HUDEP-2 (cell line): ENCODE data around the gene SDC1.

Source experiments
- DNase-seq, 76 experiments: peaks; one replicate each; lab custom pipeline; 2025; ENCODE audit not compliant: unreplicated experiment in 76 of 76; lab: John Stamatoyannopoulos, UW

Gene SDC1

DNA sequence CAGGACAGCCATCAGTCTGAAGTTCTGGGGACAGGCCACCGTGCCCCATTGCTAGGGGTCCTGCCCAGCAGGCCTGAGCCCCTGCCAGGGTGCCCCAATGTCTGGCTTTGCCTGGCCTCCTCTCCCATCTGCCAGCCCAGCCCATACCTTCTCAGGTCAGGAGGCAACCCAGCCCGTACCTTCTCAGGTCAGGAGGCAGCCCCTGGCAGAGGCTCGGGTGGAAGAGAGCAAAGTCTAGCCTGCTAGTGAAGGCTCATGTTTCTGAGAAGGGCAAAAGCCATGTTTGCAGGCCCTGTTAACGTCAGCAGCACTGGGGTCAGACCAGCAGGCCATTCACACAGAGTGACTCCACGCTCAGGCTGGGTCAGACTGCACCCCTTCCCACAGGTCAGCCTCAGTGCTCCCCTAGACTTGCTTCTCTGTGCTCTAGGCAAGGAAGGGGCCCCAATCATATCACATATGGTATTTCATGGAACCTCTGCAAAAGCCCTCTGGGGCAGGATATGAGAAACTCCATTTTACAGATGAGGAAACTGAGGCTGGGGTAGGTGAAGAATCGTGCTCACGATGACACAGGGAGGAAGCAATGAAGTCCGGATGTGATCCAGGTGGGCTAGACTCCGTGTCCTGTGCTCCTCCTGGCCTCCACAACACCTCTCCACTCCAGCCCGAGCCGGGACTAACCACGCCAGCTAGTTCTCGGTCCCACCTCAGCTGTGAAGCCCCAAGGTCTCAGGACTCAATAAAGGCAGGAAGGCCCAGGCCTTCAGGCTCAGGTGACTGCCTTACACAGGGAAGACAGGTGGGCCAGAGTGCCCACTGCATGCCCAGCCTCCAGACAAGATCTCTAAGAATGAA lies 9.5 kb downstream of the SDC1 start:
- DNase-seq = no peak

DNA sequence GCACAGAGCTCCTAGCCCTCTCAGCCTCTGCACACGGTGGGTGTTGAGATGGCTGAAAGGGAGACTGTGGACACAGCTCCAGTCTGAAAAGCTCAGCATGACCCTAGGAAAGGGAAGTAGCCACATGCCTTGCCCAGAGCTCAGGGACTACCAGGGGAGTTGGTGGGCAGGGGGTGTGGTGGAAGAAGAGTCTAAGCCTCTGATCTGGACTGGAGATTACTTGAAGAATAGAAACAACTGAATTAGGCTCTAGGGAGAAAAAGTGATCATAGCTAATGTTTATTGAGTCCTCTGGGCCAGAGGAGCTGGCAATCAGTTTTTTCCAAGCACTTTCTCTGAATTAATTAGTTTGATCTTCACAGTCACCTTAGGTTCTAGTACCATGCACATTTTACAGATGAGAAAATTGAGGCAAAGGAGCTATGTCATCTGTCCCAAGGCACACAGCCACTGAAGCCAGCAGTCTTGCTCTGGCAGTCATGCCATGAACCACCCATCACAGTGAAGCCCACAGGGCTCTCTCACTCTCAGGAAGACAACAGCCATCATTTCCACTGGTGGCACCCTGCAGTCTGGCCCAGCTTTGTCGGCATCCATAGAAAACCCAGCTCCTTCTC lies 10.3 kb downstream of the SDC1 start:
- no peak for DNase-seq

DNA sequence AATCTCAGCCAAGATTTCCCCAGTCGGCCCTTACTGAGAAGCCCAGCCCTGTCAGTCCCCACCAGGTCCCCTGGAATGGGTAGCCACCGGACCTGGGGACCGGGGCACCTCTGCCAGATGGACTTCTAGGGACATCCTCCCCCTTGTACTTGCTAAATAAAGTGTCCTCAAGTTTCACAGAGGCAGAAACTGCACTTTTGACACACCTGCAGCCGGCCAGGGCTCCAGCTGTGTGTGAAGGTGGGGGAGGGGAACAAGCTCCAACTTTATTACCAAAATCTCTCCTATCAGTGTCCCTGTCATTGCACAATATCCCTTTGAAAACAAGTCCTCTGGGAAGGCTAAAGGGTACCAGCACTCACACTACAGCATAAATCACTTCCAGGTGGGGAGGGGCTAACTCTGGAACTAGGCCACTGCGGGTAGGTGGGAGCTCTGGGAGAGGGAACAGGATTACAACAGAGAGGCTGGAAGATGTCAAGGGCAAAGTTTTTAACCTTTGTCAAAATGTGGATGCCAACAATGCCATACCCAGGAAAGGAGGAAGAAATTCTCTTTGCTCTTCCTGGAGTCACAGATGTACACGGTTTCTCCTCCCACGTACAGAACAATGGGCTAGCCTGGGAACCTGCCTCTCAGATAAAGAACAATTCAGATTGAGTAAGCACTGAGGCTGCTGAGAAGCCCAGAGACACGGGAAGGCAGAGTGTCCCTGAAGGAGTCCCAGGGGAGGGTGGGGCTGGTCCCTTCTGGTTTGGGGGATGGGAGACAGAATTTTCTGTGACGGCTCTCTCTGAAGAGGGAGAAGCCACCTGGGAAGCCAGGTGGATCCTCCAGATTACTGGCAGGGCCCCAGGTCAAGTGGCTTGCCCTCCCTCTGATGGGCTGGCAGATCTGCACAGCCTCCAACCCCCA lies 11.0 kb downstream of the SDC1 start:
- no peak for DNase-seq

DNA sequence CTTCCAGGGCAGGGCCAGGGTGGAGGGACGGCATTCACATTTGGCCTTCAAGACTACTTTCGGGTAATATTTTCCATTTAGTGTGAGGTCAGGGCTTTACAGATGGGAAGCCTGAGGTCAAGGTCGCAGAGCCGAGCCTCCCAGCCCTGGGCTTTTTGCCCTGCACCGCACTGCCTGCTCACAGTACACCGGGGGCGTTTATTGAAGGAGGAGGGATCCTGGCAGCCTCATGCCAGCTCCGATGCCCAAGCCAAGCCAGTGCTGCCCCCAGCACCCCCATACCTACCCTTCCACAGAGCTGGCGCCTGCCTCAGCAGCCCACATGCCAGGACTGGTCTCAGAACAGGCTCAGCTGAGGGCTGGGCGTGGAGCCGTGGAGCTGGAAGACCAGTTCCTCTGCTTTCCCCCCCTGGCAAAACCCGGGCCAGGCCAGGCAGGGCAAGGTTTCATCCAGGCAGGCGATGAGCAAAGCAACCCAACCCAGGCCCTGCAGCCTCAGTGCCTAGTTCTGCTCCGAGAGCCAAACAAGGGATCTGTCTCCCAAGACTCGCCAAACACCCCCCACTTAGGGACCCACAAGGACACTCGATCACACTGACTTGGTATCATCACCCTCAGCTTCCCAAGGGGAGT lies 11.9 kb downstream of the SDC1 start:
- no peak for DNase-seq

DNA sequence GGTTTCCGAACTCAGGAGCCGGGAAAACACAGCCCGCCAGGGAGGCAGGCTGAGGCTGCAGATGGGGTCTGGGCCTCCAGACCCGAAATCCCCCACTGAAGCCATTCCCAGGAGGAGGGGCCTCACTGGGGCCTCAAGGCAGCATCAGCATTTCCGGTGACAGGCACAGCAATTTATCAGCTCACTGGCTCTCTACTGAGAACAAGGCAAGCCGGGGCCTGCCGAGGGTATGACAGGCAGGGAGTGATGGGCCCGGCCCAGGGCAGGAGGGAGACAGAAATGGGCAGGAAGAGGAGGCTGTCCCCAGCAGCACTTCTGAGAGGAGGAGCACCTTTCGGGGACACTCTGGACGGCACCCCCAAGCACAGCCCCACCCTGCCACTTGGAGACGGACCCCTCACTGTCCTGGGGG lies 12.5 kb downstream of the SDC1 start:
- DNase-seq = no peak

DNA sequence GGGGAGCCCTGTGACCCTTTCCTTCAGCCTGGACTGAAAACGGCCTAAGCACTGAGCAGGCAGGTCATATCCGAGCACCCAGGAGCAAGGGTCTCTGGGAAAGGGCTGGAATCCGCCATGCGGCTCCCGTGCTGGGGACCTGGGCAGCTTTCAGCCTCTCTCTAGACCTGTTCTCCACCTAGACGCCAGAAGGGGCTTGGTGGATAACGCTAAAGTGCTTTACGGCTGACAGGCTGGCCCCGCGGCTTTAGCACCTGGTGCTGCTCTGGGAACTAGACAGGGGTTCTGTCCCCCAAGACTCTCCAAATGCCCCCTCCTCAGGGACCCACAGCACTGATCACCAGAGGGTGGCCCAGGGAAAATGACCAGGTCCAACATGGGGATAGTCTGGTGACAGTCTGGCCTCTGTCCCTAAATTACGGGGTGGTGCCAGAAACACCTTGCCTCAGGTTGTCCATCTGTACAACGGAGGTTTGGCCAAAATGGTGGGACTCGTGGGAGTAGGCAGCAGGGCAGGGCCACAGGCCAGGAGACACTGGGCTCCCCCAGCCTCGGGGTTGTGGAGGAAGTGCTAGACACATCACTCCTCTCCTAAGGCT lies 13.0 kb downstream of the SDC1 start:
- DNase-seq = no peak

DNA sequence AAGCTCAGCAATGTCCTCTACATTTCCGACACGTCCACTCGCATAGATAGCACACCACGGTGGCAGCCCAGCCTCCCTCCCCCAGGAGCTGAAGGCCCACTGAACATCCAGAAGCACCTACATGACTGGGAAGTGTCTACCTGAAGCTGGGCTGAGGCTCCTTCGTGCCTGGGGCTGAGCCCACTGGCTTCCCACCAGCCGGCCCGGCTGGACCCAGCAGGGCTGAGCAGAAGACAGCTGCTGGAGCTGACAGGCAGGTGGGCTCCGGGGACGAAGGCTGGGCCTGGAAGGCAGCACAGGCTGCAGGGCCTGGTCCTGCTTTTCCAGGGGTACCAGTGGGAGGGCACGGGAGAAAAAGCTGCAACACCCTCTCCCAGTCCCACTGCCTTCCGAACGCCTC lies 13.5 kb downstream of the SDC1 start:
- no peak for DNase-seq

DNA sequence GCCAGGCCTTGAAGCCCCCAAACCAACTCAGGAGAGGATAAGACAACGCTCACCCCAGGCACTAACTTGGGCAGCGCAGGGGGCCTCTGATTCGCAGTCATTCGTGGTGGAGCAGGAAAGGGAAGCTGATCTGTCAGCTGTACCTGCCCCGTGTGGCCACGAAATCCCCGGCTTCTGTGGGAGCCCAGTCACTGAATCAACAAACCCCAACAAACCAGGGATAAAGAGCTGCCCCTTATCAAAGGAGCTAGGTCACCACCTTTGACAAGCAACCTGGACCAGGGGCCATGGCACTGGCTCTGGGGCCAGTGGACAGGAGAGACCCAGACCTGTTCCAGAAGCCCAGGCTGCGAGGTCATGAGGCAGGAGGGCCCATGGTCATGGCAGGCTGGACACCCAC lies 14.5 kb downstream of the SDC1 start:
- no peak for DNase-seq

DNA sequence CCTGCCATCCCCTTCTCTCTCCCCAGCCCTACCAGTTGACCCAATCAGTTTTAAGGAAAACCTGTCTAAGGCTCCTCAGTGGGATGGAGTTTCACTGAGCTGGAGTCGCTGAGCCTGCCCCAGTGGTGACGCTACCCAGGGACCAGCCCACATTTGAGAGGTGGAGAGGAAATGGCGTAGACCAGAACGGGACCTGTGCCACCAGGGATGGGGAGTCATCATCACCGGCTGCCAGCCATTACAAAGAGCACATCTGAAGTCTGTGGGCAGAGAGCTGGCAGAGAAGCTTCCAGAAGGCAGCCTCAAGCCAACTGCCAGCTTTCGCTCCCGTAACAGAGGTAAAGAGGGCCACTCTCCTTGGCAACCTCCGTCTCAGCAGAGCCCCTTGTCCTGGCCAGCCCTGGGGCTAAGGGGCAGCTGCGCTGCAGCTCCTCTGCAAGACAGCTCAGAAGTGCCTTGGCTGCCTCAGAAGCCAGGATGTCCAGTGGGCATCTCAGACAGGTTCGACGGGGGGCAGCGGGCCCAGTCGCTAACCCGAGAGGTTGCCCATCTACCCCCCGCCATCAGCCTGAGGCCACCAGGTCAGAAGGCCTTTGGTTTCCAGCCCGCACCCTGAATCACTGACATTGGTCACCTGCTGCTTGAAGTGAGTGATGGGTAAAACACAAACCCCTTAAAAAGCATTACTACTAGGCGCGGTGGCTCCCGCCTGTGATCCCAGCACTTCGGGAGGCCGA lies 15.4 kb downstream of the SDC1 start:
- no peak for DNase-seq

DNA sequence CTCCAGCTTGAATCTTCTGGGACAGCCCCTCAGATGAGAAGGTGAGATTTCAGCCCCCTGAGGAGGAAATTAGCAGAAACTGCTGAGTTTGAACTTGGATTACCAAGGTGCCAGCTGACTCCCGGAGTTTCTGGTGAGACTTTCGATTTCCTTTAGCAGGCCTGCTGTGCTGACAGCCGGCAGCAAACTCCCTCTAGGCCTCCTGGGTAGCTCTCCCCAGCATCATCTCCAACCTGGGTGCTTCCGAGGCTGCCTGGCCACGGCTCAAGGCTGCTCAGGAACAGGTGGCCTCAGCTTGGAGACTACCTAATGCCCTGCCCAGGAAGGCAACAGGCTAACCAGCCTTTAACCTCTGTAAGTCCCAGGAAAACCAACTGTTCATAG lies 16.5 kb downstream of the SDC1 start:
- DNase-seq = no peak

DNA sequence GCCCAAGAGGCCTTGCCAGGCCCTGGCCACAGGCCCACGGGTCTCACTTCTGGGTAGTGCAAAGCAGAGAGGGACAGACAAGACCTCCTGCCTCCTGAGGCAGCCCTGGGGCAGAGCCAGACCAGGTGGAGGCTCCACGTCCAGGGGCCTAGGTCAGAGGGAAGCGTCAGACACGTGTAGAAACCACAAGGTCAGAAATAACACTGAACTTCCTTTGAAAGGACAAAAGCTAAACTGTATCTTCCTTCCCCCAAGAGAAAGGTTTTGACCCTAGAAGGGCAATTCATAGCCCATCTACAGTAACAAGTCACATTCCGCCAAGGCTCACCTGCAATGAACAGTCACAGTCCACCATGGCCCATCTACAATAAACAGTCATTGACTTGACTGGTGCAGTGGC lies 17.9 kb downstream of the SDC1 start:
- DNase-seq = no peak

DNA sequence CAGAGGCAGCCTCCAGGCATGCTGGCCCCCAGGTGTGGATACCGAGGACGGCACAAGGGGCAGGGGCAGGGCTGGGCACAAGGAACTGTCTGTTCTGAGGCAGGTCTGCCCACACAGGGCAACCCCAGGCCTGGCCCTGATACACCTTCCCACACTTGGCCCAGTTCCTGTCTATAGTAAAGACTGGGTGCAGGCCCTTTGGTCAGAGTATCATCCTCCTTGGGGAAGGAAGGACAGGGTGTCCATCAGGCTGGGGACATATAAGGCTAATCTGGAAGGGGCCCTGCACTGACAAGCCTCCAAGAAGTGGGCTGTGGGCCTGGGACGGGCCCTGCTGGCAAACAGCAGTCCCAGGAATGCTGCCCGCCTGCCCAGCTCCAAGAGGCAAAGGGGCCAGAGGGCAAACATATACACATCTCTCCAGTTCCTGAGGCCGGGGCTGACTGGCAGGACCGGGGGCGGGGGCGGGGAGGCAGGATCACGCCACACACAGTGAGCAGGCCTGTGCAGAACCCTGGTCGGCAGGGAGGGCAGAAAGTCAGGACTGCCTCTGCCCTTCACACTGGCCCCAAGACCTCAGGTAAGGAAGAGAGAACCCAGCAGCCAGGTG lies 18.9 kb downstream of the SDC1 start:
- no peak for DNase-seq

DNA sequence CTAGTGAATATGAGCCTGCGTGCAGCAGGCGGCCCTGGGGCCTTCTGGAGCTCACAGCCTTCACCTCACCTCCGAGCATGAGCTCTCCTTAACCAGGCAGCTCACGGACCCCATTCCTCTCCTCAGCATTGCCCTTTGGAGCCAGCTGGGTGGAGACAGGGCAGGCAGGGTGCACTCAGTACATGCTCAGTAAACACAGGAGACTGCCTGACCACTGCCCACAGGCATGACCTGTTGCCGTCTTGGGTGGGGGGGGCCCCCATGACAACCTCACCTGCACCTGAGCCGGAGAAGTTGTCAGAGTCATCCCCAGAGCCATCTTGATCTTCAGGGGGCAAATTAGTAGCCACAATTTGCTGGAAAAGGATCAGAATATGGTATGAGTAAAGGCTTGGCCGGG lies 19.9 kb downstream of the SDC1 start:
- no peak for DNase-seq

DNA sequence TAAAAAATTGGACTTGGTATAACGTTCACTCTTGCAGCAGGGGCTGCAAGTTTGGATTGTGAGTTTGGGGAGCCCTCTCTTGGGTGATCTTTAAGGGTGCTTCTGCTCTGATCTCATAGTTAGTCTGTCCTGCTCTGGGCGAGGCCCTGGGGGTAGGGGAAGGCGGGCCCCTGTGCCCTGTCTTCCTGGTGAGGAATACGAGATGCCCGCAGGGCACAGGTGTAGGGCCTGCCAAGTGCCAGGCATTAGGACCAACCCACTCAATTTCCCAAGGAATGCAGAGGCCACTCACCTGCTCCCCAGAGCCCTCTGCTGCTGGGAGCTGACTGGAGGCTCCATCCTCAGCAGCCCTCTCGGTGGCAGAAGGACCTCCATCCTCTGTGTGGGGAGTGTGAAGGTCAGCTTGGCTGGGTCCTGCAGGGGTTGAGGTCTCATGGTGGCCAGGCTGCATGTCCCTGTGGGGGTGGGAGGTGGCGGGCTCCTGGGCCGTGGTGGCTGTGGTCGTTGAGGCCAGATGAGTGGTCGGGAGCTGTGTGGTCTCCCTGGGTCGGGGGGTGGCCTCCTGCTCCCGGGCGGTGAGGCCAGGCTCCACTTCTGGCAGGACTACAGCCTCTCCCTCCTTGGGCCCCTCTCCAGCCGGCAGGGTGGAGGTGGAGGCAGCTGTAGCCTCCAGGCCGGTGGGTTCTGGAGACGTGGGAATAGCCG lies 21.3 kb downstream of the SDC1 start:
- DNase-seq = no peak

DNA sequence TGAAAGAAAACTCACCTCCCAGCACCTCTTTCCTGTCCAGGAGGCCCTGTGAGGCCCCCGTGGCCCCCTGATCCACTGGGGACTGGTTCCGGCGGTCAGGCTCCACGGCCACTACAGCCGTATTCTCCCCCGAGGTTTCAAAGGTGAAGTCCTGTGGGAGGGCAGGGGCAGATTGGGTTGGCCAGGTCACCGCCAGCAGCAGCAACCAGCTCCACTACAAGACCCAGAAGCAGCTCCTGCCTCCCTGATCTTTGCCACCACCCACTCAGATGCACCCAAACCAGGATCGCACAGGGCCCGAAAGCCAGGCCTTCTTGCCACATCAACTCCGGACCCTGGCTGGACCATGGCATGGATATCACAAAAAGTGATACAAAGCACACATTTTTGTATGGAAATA lies 21.9 kb downstream of the SDC1 start:
- DNase-seq = no peak

DNA sequence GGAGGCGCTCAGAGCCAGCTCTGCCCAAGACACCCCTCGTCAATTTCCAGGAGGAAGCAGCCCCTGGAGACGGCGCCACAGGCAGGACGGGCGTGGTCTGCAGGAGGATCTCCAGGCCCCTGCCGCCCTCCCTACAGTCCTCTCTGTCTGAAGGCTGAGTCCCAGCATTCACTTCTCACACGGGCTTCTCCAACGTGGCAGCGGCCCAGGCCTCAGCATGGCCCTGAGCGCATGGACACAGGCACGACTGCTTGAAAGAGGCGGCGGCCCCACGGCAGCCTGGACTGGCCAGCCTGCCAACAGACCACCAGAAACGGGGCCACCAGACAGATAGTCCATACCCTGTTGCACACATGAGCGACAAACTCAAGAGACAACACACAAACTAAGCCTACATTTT lies 23.3 kb downstream of the SDC1 start:
- DNase-seq = no peak

DNA sequence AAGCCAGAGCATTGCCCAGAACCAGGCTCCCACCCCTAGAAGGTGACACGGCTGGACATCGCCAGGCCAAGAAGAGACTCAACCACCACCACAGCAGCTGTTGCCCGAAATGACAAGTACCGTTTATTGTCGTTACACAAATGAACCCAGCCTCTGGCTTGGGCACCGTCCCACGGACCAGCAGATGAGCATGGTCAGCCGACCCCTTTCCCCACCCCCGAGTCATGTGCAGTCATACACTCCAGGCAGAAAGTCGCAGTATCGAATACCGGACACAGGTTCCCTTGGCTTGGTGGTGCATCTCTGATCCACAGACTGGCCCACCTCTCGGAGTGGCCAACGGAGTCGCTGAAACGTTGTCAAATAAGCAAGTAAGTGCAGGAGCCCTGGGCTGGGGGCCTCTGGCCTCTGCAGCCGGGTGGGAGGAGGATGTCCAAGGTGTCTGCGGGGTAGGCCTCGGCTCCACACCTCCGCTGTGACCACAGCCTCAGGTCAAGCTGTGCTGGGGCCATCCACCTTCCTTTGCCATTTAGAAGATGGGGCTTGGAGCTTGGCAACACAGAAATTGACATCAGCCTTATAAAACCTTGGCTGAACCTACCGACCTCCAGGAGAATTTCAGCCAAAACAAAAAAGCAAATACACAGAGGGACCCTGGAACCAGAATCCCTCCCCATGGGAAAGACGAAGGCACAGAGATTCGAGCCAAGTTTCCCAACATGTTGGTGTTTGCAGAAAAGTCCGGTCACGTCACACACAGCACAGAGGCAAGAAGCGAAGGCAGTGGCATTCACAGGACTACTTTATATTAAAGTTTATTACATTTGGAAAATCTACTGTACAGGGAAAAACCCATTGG lies 24.0 kb downstream of the SDC1 start:
- DNase-seq = no peak
